ENCODE results near the gene FAM124B. TPM values are rescaled to one million over a fixed set of nuclear protein-coding genes. Genes with fewer than 3 reads are reported as not detected.

FAM124B gene
- total RNA-seq (2021; fragmentation: NEBNext Ultra II Directional; extraction: Animal tissue kit (Norgen Biotek cat#: 25700)) (2.0 and 2.6 TPM in 2 replicates), polyA plus RNA-seq (2011; rRNA removed) (2.1 TPM in 2 replicates), polyA minus RNA-seq (2011; rRNA and poly(A)+ RNA removed) (2.0 and 3.2 TPM in 2 replicates)
- 2.6 TPM for polyA plus RNA-seq (2011; cell fraction: cytosol; rRNA removed)
- polyA plus RNA-seq (2011; cell fraction: nucleus; rRNA removed): 5.7 TPM
- 1.5 to 2.3 TPM (median 1.6 TPM) in 4 replicates for polyA plus RNA-seq (2012, experiment 1 of 2)
- polyA plus RNA-seq (2012, experiment 2 of 2): 0.70 TPM
- polyA plus RNA-seq (2013, experiment 1 of 2): 1.9 TPM
- 1.7 TPM for polyA plus RNA-seq (2013, experiment 2 of 2)
- polyA minus RNA-seq (2011; cell fraction: cytosol; rRNA and poly(A)+ RNA removed): 1.4 TPM
- polyA minus RNA-seq (2011; cell fraction: nucleus; rRNA and poly(A)+ RNA removed): 4.3 TPM
- long read RNA-seq, experiment 1, partial matches to known transcripts: 0 of 6 reads
- long read RNA-seq, experiment 1, other reads (novel, unspliced or antisense): 6 of 6 reads
- long read RNA-seq, experiment 2, partial matches to known transcripts: 0 of 2 reads
- long read RNA-seq, experiment 2, other reads (novel, unspliced or antisense): 2 of 2 reads

DNA sequence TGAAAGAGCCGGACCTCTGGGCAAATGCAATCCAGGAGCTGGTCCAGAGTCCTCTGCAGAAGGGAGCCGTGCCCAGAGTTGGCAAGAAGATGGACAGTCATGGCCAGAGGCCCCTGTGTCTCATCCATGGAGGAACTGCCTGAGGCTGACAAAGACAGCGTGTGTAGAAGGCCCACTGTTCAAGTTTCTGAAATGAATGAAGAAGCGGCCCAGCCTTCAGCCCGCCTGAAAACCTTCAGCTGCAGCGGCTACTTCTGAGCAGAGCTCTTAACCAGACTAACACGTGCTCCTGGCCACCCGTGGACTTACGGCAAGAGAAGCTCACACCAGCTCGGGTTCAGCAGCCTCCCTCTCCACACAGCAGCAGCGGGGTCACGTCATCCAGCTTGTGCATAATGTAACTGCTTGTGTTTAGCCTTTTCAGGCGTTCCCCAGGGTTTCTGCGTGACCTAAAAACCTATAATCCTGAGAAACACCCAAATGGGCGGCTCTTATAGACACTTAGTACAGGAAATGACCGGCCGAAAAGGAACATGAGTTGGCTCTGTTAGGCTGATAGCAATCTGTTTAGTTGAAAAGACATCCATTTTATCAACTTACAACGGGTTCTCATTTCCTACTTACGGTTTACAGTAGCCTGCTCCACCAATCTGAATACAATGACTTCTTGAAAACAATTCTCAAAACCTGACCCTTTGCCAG lies at the start of gene FAM124B:
FAM124B (minus strand) TSS at position 467 of the 702 bp plus-strand sequence; CDS start at position 128, 339 bp downstream.
- DNase-seq (ENCODE audit: low read depth in 1 of 2, low spot score in 2 of 2) (no peak), FAIRE-seq (no peak)
- H3K23ac ChIP-seq (ENCODE audit: insufficient read length): no peak within 1 kb of the TSS
- peaks cover 0 to 2% (median 1%) of the 10 kb centered on the region in 4 experiments; a peak in 2 of 7 replicates for H3K4me1 ChIP-seq (replicated peaks in 1 of 4; ENCODE audit: control insufficient read depth in 3 of 4, insufficient read depth in 4 of 4, low read length in 3 of 4)
- no peak within 1 kb of the TSS; the same call in 1 of the 2 replicates for H2BK20ac ChIP-seq (ENCODE audit: low read length)
- H3K4ac ChIP-seq (replicated peaks; ENCODE audit: insufficient read length, low read depth, low read length): no peak within 1 kb of the TSS
- H3K4me3 ChIP-seq (ENCODE audit: extremely low read depth in 1 of 4, insufficient read depth in 2 of 4, low read depth in 3 of 4, low read length in 4 of 4): no peak within 1 kb of the TSS
- WGBS, 2 experiments (ENCODE audit: extremely low coverage in 1 of 2, insufficient coverage in 1 of 2, insufficient read length in 1 of 2, insufficient replicate concordance in 2 of 2, low coverage in 1 of 2, low lambda C conversion rate in 2 of 2, missing lambda C conversion rate in 1 of 2): 89% methylated on average over 19 of the region's 19 CpGs; no CpG with 5 or more reads in 1 of the 2 experiments
- H2BK120ac ChIP-seq (replicated peaks; ENCODE audit: low read depth, low read length): no peak within 1 kb of the TSS
- no peak within 1 kb of the TSS; the same call in 1 of the 2 replicates for H2AFZ ChIP-seq (ENCODE audit: low read length)
- no peaks in the 10 kb centered on the region; the same call in 1 of the 2 replicates for H3K79me1 ChIP-seq (ENCODE audit: low read depth, low read length)
- H2BK12ac ChIP-seq (ENCODE audit: low read depth, low read length): no peak within 1 kb of the TSS; the same call in 1 of the 2 replicates
- no peaks in the 10 kb centered on the region for H3K27me3 ChIP-seq (replicated peaks in 1 of 4; ENCODE audit: control insufficient read depth in 3 of 4, extremely low read depth in 1 of 4, insufficient read depth in 3 of 4, low read length in 3 of 4)
- H3K4me2 ChIP-seq (ENCODE audit: insufficient read depth in 1 of 2, low read depth in 2 of 2, low read length in 2 of 2): no peak within 1 kb of the TSS
- no peak within 1 kb of the TSS for H2AK5ac ChIP-seq (ENCODE audit: low read depth, low read length)
- H4K91ac ChIP-seq (replicated peaks; ENCODE audit: insufficient read length, low read length): no peak within 1 kb of the TSS
- H3K23me2 ChIP-seq (ENCODE audit: low read depth, low read length): no peaks in the 10 kb centered on the region
- no peak within 1 kb of the TSS for H3K9ac ChIP-seq (replicated peaks in 1 of 4; ENCODE audit: extremely low read depth in 1 of 4, low read depth in 3 of 4, low read length in 3 of 4)
- no peaks in the 10 kb centered on the region for H4K20me1 ChIP-seq (replicated peaks in 1 of 2; ENCODE audit: control insufficient read depth in 1 of 2, insufficient read depth in 2 of 2, low read length in 2 of 2)
- no peak within 1 kb of the TSS for H2BK15ac ChIP-seq (ENCODE audit: low read length)
- no peak within 1 kb of the TSS for H3K14ac ChIP-seq (ENCODE audit: insufficient read length)
- H4K8ac ChIP-seq (ENCODE audit: extremely low read depth, insufficient read depth, low read length): no peak within 1 kb of the TSS
- POLR2A ChIA-PET (ENCODE audit: partially characterized antibody): no interaction called here
- H3K18ac ChIP-seq (ENCODE audit: extremely low read depth, low read length): no peak within 1 kb of the TSS
- H3K9me3 ChIP-seq (ENCODE audit: insufficient read depth in 2 of 2, low read depth in 1 of 2, low read length in 1 of 2): peaks cover 9 to 10% of the 10 kb centered on the region in 2 experiments; a peak in 3 of 4 replicates
- 0 out of 2 replicates have a peak within 1 kb of the TSS, but pooled peaks have one; percentile 35 for H2BK5ac ChIP-seq (ENCODE audit: low read depth, low read length)
- no peak within 1 kb of the TSS for H4K5ac ChIP-seq (ENCODE audit: insufficient read length, low read depth, low read length)
- CTCF ChIA-PET (ENCODE audit: partially characterized antibody): interaction anchor here (1.0 to 5.1 kb wide), 3 partner anchors 11 to 32 kb away, joined by 3 to 21 read pairs (median 19); no protein-coding TSS in a partner anchor
- no peak within 1 kb of the TSS; the same call in 1 of the 2 replicates for H3K27ac ChIP-seq (ENCODE audit: low read depth, low read length)
- no peaks in the 10 kb centered on the region for H3K79me2 ChIP-seq (ENCODE audit: control insufficient read depth in 1 of 2, insufficient read depth in 2 of 2, low read length in 2 of 2)
- no peak within 1 kb of the TSS for H3K56ac ChIP-seq (replicated peaks; ENCODE audit: insufficient read length, low read depth, low read length)
- no peaks in the 10 kb centered on the region for H3K36me3 ChIP-seq (ENCODE audit: control insufficient read depth in 2 of 4, insufficient read depth in 4 of 4, low read length in 3 of 4)
- TF ChIP-seq ASH2L (IDR thresholded peaks at IDR 0.05; ENCODE audit: low read length) (no peak), MAX (IDR thresholded peaks at IDR 0.05) (no peak), SIRT6 (IDR thresholded peaks at IDR 0.05; ENCODE audit: low read length) (no peak), EP300 (IDR thresholded peaks at IDR 0.05; ENCODE audit: borderline replicate concordance in 1 of 2, low read depth in 2 of 2, low read length in 2 of 2) (no peak), TBP (IDR thresholded peaks at IDR 0.05; ENCODE audit: low read depth, low read length) (no peak), KDM5A (IDR thresholded peaks at IDR 0.05; ENCODE audit: low read length) (no peak), SP4 (IDR thresholded peaks at IDR 0.05; ENCODE audit: low read length) (no peak), FOSL1 (IDR thresholded peaks at IDR 0.05; ENCODE audit: insufficient read depth, low read depth, low read length) (no peak), MAFK (IDR thresholded peaks at IDR 0.05; ENCODE audit: low read depth, low read length) (no peak)

All from H1 (cell line).